SK-N-MC (cell line): Measurements from ENCODE around the gene MFSD12.

ENCODE experiments used
- EZH2 ChIP-seq: fragments of 200-600 bp; sonication (generic); IDR thresholded peaks from one replicate; pipeline ENCODE4 v1.6.1; 2017; ENCODE audit warnings: antibody characterized with exemption
- FOXP2 ChIP-seq: optimal IDR thresholded peaks from 2 replicates; pipeline ENCODE3; 2011; ENCODE audit warnings: mild to moderate bottlenecking, moderate library complexity; ENCODE audit not compliant: insufficient read depth; ENCODE audit errors: extremely low read length, control extremely low read depth
- POLR2AphosphoS5 ChIP-seq: IDR thresholded peaks from 2 replicates; pipeline ENCODE4 v1.6.1; 2012; ENCODE audit warnings: mild to moderate bottlenecking, low read depth, low read length, borderline replicate concordance

GRCh38 chr19:3533563-3534216, 23.7 kb downstream of the MFSD12 start:
- TF ChIP-seq FOXP2 = no peak
- TF ChIP-seq EZH2 = no peak
- TF ChIP-seq POLR2AphosphoS5 = no peak
